HCT116 (cell line): Measurements from ENCODE around the gene ELP2. TPM values are rescaled to one million over a fixed set of nuclear protein-coding genes. Genes with fewer than 3 reads are reported as not detected.
A peak's percentile ranks its signal among the peaks of the same experiment; 100 is the strongest.

Source experiments
- ATAC-seq: fragments of 200-7000 bp; cut with Tn5 transposase; 2 replicates; pipeline ENCODE4 v1.9.1; 2020; ENCODE audit warnings: mild to moderate bottlenecking, moderate library complexity
- BruUV-seq: library from RNA; stranded (reverse); fragments of 400-500 nt; replicated peaks from 2 replicates; lab custom pipeline; 2021; lab: Mats Ljungman, UMichigan
- CTCF ChIA-PET: fragments of 300-600 bp; sonication (Branson Sonifier 250); formaldehyde crosslinking; loops from one replicate; lab custom pipeline; 2021; ENCODE audit warnings: antibody characterized with exemption; lab: Charles Lee
- POLR2A ChIA-PET: fragments of 300-600, 350-600 bp; sonication (Branson Sonifier 250); formaldehyde crosslinking; loops from one replicate; lab custom pipeline; 2021; ENCODE audit warnings: antibody characterized with exemption; lab: Charles Lee
- RAD21 ChIA-PET, 2 experiments: fragments of 300-600 bp; sonication (Branson Sonifier 250); formaldehyde crosslinking; loops; one replicate each; lab custom pipeline; 2023; ENCODE audit warnings: low total read pairs in 2 of 2; ENCODE audit not compliant: uncharacterized antibody in 2 of 2, unreplicated experiment in 2 of 2, low non-redundant PET in 1 of 2; lab: Charles Lee
- DNase-seq: peaks from one replicate; pipeline ENCODE4 v3.0.0-alpha.2; 2010; ENCODE audit warnings: low read depth, low spot score
- H2AFZ ChIP-seq: fragments of 200-600 bp; shearing (Covaris generic), sonication (generic); 2 replicates; pipeline ENCODE4 v1.6.1; 2017; ENCODE audit warnings: low read depth, mixed run types, mixed read lengths, antibody characterized with exemption, low read length; ENCODE audit not compliant: poor library complexity, severe bottlenecking
- H3K27ac ChIP-seq: 2 replicates; pipeline ENCODE4 v1.5.1; 2012; ENCODE audit warnings: low read depth, low read length
- H3K27me3 ChIP-seq: fragments of 200-600 bp; sonication (generic); 2 replicates; pipeline ENCODE4 v1.6.1; 2016; ENCODE audit warnings: mixed run types, low read length, mixed read lengths; ENCODE audit not compliant: insufficient read depth
- H3K36me3 ChIP-seq, 2 experiments: fragments of 200-500 bp in 1 of 2; fragments of 200-600 bp in 1 of 2; sonication (Bioruptor generic) in 1 of 2; sonication (generic) in 1 of 2; 2 replicates each; pipeline versions ENCODE4 v1.5.1 to v1.6.1; 2014 to 2016; ENCODE audit warnings: low read length in 2 of 2, inconsistent platforms in 1 of 2, mixed read lengths in 1 of 2, mixed run types in 1 of 2; ENCODE audit not compliant: insufficient read depth in 2 of 2, control insufficient read depth in 1 of 2
- H3K4me1 ChIP-seq, 2 experiments: fragments of 200-600 bp in 1 of 2; sonication (generic) in 1 of 2; 2 replicates each; pipeline versions ENCODE4 v1.5.1 to v1.6.1; 2012 to 2017; ENCODE audit warnings: low read length in 2 of 2, inconsistent platforms in 1 of 2, mild to moderate bottlenecking in 1 of 2, mixed read lengths in 1 of 2, mixed run types in 1 of 2, moderate library complexity in 1 of 2; ENCODE audit not compliant: insufficient read depth in 2 of 2, control insufficient read depth in 1 of 2
- H3K4me2 ChIP-seq: fragments of 200-600 bp; sonication (generic); 2 replicates; pipeline ENCODE4 v1.6.1; 2017; ENCODE audit warnings: mixed run types, low read length, mixed read lengths
- H3K4me3 ChIP-seq, 2 experiments: fragments of 200-600 bp in 1 of 2; sonication (generic) in 1 of 2; replicated peaks in 1 of 2; 2 replicates each; pipeline ENCODE4 v1.5.1; 2011 to 2016; ENCODE audit warnings: low read length in 2 of 2, control low read depth in 1 of 2, low read depth in 1 of 2, mild to moderate bottlenecking in 1 of 2, mixed read lengths in 1 of 2, mixed run types in 1 of 2
- H3K79me2 ChIP-seq: fragments of 200-600 bp; sonication (generic); 2 replicates; pipeline ENCODE4 v1.6.1; 2017; ENCODE audit warnings: mild to moderate bottlenecking, mixed run types, low read length, moderate library complexity, mixed read lengths; ENCODE audit not compliant: insufficient read depth
- H3K9ac ChIP-seq: fragments of 200-600 bp; sonication (generic); 2 replicates; pipeline ENCODE4 v1.6.1; 2016; ENCODE audit warnings: low read length, mixed read lengths
- H3K9me2 ChIP-seq: fragments of 200-600 bp; sonication (generic), shearing (Covaris generic); 2 replicates; pipeline ENCODE4 v1.6.1; 2017; ENCODE audit warnings: mixed run types, mild to moderate bottlenecking, moderate library complexity; ENCODE audit not compliant: insufficient read depth
- H3K9me3 ChIP-seq, 2 experiments: fragments of 200-500 bp in 1 of 2; fragments of 200-600 bp in 1 of 2; sonication (Bioruptor generic) in 1 of 2; sonication (generic) in 1 of 2; 2 replicates each; pipeline ENCODE4 v1.6.1; 2014 to 2017; ENCODE audit warnings: low read length in 2 of 2, mixed read lengths in 2 of 2, inconsistent platforms in 1 of 2, low read depth in 1 of 2, mild to moderate bottlenecking in 1 of 2, mixed run types in 1 of 2, moderate library complexity in 1 of 2; ENCODE audit not compliant: control insufficient read depth in 1 of 2, insufficient read depth in 1 of 2
- H4K20me1 ChIP-seq: fragments of 200-600 bp; sonication (generic), shearing (Covaris generic); 2 replicates; pipeline ENCODE4 v1.6.1; 2017; ENCODE audit warnings: mixed run types, mild to moderate bottlenecking, moderate library complexity; ENCODE audit not compliant: insufficient read depth
- EZH2 ChIP-seq: fragments of 200-600 bp; sonication (generic); IDR thresholded peaks from 2 replicates; pipeline ENCODE4 v1.6.1; 2017; ENCODE audit warnings: antibody characterized with exemption, mixed run types
- FOSL1 ChIP-seq: IDR thresholded peaks from 2 replicates; pipeline ENCODE4 v1.6.1; 2012; ENCODE audit warnings: low read depth
- POLR2A ChIP-seq: IDR thresholded peaks from 2 replicates; pipeline ENCODE4 v1.7.0; 2011; ENCODE audit warnings: borderline replicate concordance; ENCODE audit not compliant: insufficient read depth, insufficient read length; ENCODE audit errors: extremely low read depth
- SP1 ChIP-seq: IDR thresholded peaks from 2 replicates; pipeline ENCODE4 v1.6.1; 2012; ENCODE audit warnings: low read depth
- SRF ChIP-seq: IDR thresholded peaks from 2 replicates; pipeline ENCODE4 v1.6.1; 2012; ENCODE audit warnings: low read depth
- TCF7L2 ChIP-seq: IDR thresholded peaks from 2 replicates; pipeline ENCODE4 v1.7.0; 2011; ENCODE audit warnings: borderline replicate concordance, inconsistent platforms; ENCODE audit not compliant: insufficient read depth, insufficient read length; ENCODE audit errors: extremely low read depth
- ZNF274 ChIP-seq: fragments of 200-500 bp; sonication (Bioruptor generic); IDR thresholded peaks from 2 replicates; pipeline ENCODE4 v1.6.1; 2014; ENCODE audit warnings: mild to moderate bottlenecking, low read depth, low read length, inconsistent platforms
- intact Hi-C: fragments of 100-400 bp; cut with micrococcal nuclease; formaldehyde crosslinking; loops from 2 replicates; pipeline ENCODE4 v1.10.0; 2022
- total RNA-seq: library from RNA; stranded (reverse); gene quantifications from one replicate; pipeline ENCODE4 v1.2.1, GENCODE V29; 2021; ENCODE audit not compliant: unreplicated experiment

The ELP2 gene
- total RNA-seq, 1 experiment from 2014 or later: 109 TPM

DNA sequence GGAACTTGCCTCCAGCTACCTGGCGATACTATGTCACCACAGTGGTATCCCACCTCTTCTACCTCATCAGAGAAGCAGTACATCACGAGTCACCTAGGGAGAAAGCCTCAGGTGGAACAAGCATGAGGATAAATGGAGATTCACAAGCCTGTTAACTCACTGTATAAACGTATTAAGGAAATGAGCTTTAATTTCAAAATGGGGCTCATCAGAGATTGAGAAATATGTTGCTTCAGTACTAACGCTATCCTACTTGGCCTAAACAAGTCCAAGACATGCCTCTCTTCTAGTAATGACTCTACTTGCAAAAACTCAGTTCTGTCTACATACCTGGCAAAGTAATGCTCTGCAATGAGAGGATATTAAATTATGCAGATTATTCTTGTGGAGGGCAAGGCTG, 4.9 kb upstream of the ELP2 start:
- peaks cover under 1 to 25% of the 10 kb centered on the region in 2 experiments; a peak in 3 of 4 replicates for H3K36me3 ChIP-seq
- H3K4me3 ChIP-seq: no peak overlapping the region
- H3K27me3 ChIP-seq: no peaks in the 10 kb centered on the region
- H2AFZ ChIP-seq: no peak overlapping the region
- no peak overlapping the region for H3K4me2 ChIP-seq
- no TSS peak for BruUV-seq
- RAD21 ChIA-PET: no interaction called here
- peaks cover 35% of the 10 kb centered on the region for H3K79me2 ChIP-seq
- no peak for DNase-seq
- H3K9ac ChIP-seq: no peak overlapping the region
- CTCF ChIA-PET: no interaction called here
- no peaks in the 10 kb centered on the region for H3K9me2 ChIP-seq
- POLR2A ChIA-PET: no interaction called here
- intact Hi-C loops: no loop called here
- H3K9me3 ChIP-seq: no peaks in the 10 kb centered on the region
- no peaks in the 10 kb centered on the region for H4K20me1 ChIP-seq
- ATAC-seq: no peak
- no peak overlapping the region for H3K27ac ChIP-seq
- peaks cover 6 to 12% of the 10 kb centered on the region in 2 experiments; a peak in 3 of 4 replicates for H3K4me1 ChIP-seq
- TF ChIP-seq SP1: no peak

DNA sequence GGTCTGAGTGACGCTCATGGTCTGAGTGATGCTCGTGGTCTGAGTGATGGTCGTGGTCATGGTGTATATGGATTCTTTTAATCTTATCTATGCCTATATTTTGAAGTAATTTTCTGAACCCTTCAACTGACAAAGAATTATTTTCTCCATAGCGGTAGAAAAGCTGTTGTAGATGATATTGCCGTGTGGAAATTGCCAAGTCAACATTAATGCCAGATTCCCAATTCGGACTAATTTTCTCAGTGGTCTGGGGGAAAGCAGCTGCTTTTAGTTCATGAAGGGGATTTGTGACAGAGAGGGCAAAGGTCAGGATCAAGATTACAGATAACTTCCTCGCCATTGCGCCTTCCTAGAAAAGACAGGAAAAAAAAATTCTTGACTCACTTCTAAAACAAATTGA, 3.0 kb upstream of the ELP2 start:
- no peaks in the 10 kb centered on the region for H3K9me3 ChIP-seq
- BruUV-seq: TSS peak; percentile 26
- H3K27ac ChIP-seq: no peak overlapping the region
- no peaks in the 10 kb centered on the region for H3K9me2 ChIP-seq
- no peaks in the 10 kb centered on the region for H3K27me3 ChIP-seq
- ChIA-PET RAD21 (no interaction called here), CTCF (no interaction called here), POLR2A (no interaction called here)
- ATAC-seq: no peak
- intact Hi-C loops: no loop called here
- TF ChIP-seq FOSL1 (no peak), POLR2A (no peak), TCF7L2 (no peak), SRF (no peak), EZH2 (no peak), ZNF274 (no peak)
- no peaks in the 10 kb centered on the region for H4K20me1 ChIP-seq
- peaks cover 12 to 22% of the 10 kb centered on the region in 2 experiments for H3K4me1 ChIP-seq
- H3K9ac ChIP-seq: no peak overlapping the region
- H3K4me3 ChIP-seq: no peak overlapping the region
- H3K4me2 ChIP-seq: no peak overlapping the region
- peaks cover 0 to 11% of the 10 kb centered on the region in 2 experiments; a peak in 3 of 4 replicates for H3K36me3 ChIP-seq
- no peak for DNase-seq
- no peak overlapping the region for H2AFZ ChIP-seq
- H3K79me2 ChIP-seq: peaks cover 53% of the 10 kb centered on the region
